Measurements from ENCODE around the gene TIFAB.
A peak's percentile ranks its signal among the peaks of the same experiment; 100 is the strongest.

Gene TIFAB

DNA sequence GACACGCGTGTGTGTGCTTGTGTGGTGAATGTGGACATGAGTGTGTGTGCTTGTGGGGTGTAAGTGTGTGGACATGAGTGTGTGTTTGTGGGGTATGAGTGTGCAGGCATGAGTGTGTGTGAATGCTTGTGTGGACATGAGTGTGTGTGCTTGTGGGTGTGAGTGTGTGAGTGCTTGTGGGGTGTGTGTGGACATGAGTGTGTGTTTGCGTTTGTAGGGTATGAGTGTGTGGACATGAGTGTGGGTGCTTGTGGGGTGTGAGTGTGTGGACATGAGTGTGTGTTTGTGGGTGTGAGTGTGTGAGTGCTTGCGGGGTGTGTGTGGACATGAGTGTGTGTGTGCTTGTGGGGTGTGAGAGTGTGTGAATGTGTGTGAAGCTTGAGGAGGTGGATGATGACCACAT lies 29.8 kb upstream of the TIFAB start:
- DNase-seq (ENCODE audit: low read depth in 2 of 2) = no peak

DNA sequence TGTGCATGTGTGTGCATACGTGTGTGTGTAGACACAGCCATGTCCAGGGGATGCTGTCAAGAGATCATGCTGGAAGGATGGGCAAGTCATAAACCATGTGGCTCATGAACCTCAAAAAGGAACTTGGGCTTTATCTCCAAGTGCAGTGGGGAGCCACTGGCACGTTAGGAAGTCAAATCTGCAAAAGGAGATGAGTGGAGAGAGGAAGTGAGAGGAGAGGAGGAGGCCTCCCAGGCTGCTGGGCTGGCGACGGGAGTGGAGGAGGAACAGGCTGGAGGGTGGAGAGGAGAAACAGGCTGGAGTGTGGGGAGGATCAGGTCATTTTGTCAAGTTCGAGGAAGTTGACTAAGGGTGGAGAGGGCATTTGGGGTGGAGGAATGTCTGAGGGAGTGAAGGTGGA lies 29.2 kb upstream of the TIFAB start:
- DNase-seq (ENCODE audit: low read depth in 2 of 2) = no peak

DNA sequence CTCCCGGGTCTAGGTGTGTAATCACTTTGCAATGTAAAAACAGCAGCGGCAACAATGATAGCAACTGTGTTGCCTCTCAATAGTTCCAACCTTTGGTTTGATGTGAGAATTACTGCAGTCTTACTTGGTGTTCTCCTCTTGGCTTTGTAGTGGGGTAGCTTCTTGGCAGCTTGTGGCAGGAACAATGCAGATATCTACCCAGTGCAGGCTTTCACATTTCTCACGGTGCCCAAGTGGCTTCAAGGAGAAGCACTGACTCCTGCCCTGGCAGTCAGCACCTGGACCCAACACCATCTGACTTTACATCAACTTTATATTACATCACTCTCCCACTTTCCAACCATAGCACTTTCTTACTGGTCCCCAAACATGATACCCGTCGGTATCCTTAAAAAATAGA lies 28.4 kb upstream of the TIFAB start:
- no peak for DNase-seq (ENCODE audit: low read depth in 2 of 2)

DNA sequence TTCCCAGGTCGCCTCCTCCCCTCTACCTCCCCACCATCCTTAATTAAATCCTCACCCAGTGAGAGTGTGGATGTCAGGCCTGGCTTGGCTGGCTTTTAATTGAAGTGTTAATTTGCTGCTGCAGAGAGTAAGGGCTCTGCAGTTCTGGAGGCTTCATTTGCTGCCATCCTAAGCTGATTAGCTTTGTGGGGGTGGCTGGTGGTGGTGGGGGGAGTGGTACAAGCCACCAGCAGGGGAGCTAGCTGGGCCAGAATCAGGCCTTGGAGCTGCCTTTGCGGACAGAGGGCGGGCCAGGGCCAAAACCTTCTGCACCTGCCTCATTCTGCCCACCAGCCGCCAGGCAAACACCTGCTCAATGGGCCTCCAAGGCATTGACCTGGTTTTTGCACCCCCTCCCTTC lies 26.8 kb upstream of the TIFAB start:
- no peak for DNase-seq (ENCODE audit: low read depth in 2 of 2)

DNA sequence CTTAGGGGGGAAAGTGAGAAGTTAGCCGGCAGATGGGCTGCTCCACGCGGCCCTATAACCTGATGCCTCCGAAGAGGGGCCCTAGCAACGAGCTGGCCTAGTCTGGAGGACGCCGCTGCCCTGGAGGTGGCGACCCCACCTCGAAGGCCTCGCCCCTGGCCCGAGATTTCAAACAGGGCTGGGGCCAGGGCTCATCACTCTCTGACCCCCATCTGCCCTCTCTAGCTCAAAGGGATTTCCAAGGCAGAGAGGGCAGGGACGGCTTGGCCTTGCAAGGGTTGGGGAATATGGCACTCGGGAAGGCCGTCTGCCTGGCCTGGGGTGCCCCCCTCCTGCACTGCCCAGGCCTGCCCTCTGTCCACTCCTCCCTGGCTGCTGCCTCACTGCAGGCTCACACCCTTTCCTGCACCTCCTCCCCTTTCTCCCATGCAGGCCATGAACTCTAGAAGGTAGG lies 25.5 kb upstream of the TIFAB start:
- no peak for DNase-seq (ENCODE audit: low read depth in 2 of 2)

DNA sequence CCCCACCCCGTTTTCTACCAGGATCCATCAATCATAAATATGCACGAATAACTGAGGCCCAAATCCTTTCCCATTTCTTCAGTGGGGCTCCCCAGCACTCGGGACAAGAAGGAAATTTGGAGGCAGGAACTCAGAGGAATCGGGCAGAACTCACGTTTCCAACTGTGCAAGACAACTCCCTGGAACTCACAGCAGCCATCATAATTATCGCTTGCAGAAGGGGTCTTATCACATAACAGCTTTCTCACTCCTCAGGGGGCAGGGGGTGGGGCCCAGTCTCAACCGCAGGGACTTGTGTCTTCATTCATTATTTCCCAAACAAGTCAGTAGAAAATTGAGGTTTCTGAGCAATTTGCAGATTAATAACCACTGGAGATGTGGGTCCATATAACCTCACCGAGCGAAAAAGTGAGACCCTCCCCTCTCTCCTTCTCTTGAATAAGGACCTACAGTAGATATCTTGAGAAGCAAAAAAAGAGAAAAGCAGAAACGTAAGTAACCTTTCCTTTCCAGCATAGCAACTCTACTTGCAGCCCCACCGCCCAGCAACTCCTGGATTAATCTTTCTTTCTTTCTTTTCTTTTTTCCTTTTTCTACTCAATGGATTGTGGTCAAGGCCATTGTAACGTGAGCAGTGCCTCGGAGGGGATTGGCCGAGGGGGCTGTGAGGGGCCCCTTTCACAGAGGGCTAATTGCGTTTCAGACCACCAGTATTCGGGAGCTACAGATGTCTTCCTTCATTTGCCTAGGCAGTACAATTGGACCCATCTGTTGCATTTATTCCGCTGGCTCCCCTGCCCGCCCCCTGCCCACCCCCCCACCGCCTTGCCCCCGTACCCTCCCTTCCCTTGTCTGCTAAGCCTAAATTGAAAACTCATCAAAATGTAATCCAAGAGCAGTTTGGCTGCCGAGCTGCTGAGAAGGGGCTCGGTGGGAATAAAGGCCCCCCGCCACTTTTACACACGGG lies 24.7 kb upstream of the TIFAB start:
- no peak for DNase-seq (ENCODE audit: low read depth in 2 of 2)

DNA sequence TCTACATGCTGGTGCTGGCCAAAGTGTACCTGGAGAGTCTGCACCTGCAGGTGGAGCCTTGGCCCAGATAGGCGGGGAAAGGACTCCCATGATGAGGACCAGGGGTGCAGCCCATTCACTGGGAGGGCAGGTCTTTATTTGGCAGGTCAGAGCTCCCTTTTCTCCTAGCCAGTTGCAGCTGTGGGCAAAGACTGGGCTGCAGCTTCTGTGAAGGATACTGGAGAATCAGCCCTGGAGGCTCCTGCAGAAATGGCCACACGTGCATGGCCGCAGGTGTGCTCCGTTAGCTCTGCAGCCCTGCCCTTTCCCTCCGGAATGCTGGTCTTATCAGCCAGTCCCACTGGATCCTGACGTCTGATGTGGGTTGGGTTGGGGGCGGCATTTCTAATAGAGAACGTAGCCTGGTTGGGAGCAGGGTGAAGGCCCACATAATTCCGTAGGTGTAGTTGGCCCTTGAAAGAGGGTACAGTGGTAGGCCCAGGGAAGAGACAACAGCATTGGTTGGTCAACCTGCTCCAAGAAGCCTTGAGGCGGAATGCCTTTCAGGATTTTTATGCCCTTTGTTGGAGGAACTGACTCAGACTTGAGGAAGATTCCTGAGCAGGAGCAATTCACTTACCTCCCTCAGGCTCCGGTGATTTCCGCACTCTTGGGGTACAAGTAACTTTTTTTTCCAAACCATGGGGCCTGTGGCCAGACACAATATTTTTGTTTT lies 22.0 kb upstream of the TIFAB start:
- DNase-seq (ENCODE audit: low read depth in 2 of 2) = no peak

DNA sequence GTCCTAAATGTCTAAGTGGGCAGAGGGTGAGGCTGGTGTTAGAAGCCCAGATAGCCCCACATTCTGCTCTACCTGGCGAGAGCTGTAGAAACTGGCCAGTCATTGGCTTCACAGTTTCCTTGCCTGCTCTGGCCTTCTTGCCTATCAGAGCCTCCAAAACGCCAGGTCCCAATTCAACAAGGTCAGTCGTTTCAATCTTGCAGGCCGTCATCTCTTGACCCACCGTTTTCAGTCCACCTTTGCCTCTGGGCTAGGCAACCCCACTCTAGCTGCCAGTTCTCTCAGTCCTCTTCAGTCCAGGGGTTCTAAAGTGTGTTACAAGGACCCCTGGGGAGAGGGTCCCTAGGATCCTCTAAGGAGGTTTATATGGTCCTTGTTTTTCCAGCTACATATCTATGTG lies 20.0 kb upstream of the TIFAB start:
- DNase-seq (ENCODE audit: low read depth in 2 of 2) = no peak

DNA sequence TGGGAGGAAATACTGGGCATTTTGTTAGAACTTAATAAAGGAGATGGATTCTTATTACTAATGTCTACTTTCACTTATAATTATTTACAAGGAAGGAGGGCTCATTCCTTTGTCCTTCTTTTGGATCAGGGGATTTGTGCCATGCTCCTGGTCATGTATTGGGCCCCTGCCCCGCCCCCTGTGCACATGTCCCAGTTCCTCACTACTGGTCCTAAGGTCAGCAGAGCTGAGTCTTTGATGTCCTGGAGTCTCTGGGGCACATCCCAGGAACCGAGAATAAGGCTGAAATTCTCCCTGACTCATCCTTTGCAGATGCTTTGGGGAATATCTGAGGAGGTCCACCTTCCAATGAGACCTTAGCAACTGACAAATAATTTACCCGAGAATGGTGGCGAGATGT lies 19.6 kb upstream of the TIFAB start:
- DNase-seq (ENCODE audit: low read depth in 2 of 2) = no peak

DNA sequence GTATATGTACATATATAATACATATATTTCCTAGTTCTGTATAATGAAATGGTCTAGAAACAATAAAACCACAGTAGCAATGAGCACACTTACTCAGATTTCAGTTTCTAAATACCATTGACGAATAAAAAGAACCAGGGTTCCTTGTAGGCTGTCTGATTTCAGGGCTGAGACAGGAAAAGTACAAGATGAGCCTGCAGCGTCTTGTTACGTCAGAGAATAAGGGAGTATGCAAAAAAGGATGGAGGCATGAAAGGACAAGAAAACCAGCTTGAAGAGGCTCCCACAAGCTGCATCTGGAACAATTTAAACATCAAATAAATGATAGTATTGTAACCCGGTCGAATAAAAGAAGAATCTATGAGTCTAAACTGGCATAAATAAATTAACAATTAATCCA lies 17.8 kb upstream of the TIFAB start:
- DNase-seq (ENCODE audit: low read depth in 2 of 2) = no peak

DNA sequence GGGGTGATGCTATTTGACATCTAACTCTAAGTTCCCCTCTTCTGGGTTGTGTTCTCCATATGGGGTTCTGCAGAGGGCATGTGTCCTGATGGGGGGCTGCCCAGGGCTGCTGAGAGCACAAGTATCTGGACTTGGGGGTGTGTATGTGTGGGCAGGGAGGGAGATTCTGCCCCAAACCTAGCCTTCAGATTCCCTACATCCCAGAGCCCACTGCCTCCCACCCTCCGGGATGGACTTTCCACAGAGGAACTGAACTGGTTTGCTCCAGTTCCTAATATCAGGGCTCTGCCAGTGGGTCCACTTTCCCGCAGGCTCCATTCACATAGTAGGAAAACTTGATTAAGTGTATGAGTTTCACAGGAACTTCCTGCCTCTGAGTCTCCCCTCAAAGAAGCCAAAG lies 16.4 kb upstream of the TIFAB start:
- DNase-seq (ENCODE audit: low read depth in 2 of 2) = no peak

DNA sequence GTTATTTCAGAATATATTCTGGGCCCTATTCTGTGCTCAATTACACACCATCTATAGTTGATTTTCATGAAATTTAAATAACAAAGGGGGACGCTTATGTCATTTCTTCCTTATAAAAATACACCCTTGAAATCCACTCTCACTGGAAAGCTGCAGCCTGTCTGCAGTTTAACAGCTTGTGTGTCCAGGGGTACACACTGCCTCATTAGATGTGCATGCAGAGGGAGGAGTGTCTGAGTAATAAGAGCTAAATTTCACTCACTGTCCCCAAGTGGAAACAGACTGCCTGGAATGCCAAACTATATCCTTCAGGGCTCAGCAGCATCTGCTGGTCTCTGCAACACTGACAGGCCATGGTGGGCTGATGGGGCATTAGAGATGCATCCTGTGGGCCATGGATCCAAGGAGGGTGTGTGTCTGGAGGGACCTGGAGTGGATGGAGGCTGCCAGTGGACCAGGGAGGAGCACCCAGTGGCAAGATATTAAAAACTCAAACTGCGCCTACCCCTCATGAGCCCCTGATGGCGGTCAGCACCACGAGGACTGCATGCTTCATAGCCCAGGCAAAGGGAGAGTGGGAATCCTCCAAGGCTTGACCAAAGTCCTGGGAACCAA lies 15.8 kb upstream of the TIFAB start:
- no peak for DNase-seq (ENCODE audit: low read depth in 2 of 2)

DNA sequence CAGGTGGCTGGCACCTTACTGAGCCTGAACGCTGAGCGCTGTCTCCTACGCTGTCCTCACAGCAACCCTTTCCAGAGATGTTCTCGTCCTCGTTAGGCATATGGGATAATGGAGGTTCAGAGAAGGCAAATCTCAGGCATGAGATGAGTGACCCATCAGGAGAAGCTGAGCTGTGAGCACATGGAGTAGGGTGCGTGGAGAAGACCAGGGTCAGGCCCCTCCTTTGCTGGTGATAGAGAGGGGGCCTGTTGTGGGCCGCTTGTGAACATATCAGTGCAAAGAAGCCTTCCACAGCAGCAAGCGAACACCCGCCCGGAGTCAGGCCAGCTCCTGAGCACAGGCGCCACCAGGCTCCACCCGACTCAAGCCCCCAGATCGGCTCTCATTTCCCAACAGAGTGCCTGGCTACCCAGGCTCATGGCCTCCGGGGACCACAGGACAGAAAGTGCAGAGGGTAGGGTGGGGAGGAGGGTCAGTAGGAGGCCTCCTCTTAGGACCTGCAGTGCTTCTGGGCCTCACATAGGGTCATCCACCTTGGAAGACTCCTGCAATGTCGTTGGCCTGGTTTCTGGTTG lies 15.0 kb upstream of the TIFAB start:
- DNase-seq (ENCODE audit: low read depth in 2 of 2) = no peak

DNA sequence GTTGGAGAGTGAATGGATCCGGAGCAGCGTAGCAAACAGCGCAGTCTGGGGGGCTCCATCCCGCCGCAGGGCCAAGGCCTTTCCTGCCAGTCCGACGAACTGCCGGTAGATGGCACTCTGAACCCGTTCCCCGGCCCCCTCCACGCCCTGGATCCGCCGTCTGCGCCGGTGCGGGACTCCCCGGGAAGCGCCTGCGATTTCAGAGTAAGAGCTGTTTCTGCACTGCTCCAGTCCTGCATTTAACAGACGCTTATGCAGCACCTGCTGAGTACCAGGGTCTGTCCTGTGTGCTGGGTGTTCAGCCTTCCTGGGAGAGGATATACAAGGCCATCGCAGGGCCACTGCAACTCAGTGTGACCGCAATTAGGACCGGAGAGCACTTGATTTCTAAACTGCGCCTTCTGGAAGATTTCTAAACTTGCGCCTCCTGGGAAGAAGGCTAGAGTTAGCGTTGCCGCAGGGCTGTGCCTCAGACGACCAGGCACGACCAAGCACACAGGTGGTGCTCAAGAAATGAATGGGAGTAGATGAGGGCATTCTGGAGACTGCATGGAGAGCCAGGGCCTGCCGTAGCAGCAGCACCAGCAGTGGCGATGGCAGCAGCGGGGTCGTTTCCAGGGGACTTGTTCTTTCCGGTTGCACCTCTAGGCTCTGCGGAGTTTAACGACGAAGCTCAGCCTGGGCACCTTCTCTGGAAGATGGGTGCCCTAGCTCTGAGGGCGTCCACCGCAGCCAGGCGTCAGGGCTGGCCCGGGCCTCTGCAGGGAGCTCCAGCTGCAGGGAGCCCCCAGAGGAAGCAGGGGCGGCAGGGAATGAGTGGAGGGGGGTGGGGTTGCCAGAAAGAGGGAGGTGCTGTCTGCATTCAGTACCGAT lies 14.3 kb upstream of the TIFAB start:
- peak; percentile 55 to 65 for DNase-seq (ENCODE audit: low read depth in 2 of 2)

DNA sequence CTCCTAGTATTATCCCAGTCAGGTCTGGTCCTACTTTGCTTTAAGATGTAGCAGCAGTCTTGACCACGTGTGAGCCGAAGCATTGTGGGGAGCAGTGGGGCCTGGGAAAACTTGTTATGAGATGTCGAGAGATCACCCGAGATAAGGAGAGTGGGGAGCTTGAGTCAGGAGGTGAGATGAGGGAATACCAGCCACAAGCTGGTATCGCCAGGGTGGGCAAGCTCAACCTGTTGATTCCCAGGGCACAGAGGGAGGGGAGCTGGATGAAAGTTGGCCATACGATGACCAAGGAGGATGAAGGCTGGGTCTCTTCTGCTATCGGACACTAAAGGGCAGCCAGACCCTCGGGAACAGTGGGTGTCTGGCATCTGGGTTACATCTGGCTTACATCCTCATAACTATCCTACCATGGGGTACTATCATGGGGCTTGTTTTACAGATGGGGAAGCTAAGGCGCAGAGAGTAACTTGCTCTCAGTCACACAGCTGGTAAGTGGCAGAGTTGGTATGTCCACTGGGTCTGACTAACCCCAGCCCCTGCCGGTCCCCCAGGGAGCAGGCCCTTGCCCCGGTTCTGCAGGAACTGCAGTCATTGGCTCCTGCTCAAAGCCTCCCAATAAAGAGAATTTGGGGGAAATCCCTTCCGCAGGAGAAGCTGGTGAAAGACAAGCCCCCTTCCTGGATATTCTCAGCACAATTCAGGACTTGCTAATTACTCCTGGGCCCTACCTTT lies 13.4 kb upstream of the TIFAB start:
- no peak for DNase-seq (ENCODE audit: low read depth in 2 of 2)

DNA sequence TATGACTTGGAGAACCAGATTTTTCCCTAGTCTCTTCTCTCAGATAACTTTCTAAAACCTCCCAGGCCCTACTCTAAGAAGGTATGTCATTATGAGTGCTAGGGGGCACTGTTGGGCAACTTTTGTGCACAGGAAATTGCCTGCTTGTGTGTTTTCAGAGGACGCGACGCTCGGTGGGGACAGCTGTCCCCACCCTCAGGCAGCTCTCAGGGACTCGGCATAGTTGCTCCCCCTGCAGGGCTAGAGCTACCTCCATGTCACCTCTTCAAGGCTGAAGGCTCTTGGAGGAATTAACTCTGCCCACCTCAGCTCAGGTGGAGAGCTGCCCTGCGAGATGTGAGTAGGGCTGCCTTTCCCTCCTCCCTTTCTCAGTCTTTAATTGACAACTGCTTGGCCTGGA lies 10.2 kb upstream of the TIFAB start:
- peak; percentile 29 to 36 for DNase-seq (ENCODE audit: low read depth in 2 of 2)

DNA sequence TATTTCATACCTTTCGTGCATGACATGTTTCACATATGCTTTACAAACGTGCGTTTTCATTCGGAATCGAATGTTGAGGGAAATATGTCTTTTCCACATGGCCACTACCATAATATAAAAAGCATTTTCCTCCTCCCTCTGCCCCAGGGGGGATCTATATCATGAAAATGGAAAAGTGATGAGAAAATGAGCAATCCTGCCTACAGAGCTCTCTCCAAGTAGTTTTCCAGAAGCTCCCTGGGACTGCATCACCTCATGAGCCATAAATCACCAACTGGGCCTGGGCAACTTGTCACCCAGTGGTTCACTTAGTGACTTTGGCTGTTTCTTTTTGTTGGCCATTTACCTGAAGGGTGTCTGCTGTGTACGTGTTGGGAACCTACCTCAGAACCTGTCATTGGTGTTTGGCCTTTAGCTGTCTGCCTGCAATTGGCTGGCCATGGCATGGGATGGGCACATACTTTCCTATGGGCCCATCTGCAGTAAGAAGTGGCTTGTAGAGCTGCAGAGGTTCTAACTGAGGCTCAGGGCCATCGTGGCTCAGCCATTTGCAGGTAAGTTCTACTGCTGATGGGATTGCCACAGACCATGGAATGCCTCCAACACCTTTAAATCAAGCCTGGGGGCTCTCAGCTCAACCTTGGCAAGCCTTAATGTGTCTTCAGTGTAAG lies 9.5 kb upstream of the TIFAB start:
- no peak for DNase-seq (ENCODE audit: low read depth in 2 of 2)

DNA sequence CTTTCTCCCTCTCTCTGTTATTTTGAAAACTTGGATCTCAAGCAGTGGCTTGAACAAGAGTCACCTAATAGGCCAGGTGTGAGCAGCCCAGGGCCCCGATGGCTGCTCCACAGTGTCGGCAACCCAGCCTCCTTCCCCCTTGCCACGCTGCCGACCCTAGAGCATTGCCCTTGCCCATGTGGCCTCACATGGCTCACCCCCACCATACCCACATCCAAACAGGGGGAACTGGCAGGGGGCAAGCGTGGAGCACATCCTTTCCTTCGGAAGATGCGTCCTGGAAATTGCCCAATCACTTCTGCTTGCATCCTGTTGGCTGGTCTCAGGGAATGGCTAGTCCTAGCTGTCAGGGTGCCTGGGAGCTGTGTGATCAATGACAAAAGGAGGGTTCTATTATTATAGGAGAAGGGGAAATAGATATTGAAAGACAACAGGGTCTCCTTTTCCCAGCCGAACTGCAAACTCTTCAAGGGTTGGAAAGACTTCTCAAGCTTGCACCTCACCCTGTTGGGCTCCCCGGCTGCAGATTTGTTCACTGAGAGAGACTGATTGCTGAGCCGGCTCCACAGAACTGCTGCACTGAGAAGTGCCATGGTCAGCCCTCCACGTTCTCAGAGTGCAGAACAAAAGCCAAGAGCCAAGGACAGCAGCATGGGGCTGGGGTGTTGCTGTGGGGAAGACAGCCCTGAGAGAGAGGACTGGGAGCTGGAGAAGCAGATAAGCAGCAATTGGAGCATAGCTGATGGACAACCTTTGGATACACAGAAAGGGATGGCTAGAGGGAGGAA lies 8.3 kb upstream of the TIFAB start:
- no peak for DNase-seq (ENCODE audit: low read depth in 2 of 2)

DNA sequence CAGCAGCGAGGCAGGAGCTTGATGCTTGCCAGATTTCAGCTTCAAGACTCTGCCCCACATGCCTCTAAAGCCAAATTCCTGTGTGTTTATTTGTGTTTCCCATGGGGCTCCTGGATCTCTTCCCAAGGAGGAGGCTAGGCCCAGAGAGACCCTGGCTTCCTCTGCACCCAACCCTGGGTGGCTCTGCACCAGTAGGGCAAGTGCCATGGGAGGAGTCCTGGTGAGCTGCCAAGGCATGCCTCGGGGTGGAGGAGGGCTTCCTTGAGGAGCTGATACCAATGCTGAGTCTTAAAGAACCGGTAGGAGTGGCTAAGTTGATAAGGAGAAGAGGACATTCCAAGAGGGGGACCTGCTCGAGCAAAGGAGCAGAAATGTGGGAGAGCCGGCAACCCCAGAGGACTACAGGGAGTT lies 6.8 kb upstream of the TIFAB start:
- DNase-seq (ENCODE audit: low read depth in 2 of 2) = no peak
